ENCODE results near the gene MST1R.

Gene MST1R

GRCh38 chr3:49872801-49873281, 30.8 kb downstream of the MST1R start:
- DNase-seq = peak; percentile 45

GRCh38 chr3:49871531-49872153, 32.0 kb downstream of the MST1R start:
- no peak for DNase-seq

DNA sequence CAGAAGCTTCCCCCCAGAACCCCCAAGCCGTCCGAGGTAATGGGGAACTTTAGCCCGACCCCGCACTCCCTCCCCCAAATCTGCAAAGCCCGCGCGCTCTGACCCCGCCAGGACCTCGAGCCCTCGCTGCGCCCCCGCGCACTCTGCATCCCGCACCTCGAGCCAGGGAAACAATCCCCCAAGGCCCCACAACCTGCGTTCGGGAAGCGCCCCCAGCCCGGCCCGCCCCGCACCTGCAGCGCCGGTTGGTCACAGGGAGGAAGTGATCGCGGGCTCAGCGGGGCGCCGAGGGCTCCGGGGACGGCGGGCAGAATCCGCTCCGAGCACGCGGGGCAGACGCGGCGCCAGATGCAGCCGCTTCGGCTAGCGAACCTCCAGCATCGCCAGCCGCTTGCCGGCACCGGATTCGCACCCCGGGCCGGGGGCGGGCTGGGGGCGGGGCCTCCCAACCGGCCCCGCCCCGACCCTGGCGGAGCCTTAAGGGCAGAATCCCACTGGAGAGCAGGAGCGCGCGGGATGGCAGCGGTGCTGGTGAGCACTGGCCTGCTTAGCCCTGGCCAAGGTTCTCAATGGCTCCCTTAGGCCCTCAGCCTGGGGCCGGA, 34.0 kb downstream of the MST1R start, which contains the start of gene CAMKV:
Gene CAMKV (minus strand): TSS at position 382 of the 602 bp plus-strand sequence. CDS start 7,518 bp downstream, outside the sequence.
- DNase-seq = no peak

DNA sequence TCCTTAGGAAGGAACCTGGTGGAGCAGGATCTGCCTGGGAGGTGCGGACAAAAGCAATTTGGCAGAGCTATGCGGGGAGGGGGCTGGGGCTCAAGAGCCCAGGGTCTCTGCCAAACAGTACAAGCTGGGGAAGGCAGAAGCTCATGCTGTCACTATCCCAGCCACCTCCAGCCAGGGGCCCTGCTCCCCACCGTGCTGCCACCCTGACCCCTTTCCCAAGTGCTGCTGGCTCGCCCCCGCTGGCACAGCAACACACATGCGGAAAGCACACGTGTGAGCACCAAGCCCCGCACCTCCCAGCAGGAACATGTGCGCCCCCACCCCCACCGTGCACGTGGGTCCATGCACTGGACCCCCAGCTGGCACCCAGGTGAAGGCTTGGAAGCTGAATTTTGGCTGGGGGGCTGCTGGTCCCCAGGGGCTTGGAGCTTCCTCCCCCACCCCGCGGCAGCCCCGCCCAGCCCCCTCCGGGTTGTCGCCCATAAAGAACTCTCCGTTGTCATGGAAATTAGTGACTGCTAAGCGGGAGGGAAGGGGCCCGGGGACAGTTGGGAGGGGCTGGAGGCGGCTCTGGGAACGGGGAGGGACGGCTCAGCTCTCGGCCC, 34.7 kb downstream of the MST1R start:
- no peak for DNase-seq

DNA sequence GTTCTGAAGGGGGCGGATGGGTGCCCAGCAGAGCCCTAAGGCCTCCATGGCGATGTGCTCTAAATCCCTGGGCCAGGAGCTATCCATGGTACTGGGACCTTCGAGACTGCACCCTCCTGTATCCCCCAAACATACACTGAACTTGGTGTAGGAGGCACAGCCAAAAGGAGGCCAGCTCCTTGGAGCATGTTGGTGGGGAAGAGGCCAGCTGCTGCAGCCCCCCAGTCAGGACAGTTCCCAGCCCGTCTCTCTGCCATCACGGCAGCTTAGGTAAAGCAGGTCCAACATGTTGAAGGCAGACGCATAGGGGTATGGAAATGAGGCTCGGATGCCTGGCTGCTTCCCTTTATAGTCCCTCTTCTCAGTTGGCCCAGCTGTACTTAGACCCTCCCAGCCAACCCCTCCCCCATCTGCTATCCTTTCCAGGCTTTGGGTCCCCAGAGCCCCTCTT, 35.8 kb downstream of the MST1R start:
- DNase-seq = no peak

DNA sequence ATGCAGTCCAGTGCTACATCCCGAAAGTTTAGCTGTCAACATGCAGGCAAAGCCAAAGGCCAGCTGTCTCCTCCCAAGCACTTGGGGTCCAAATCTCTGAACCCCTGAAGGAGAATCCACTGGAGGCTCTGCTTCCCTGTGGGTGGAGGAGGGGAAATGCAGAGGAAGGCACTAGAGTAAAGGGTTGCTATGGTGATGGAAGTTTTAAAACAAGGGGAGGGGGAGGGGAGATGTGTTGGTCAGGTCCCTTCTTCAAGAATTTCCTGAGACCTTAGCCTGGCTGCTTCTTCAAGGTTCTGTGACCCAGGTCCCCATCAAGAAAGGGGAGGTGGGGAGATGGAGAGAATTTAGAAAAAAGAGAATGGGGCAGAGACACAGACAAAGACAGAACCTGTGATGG, 36.3 kb downstream of the MST1R start:
- no peak for DNase-seq

GRCh38 chr3:49865198-49865784, 38.4 kb downstream of the MST1R start:
- no peak for DNase-seq

- DNase-seq = no peak
Measured at GRCh38 chr3:49864505-49864904, 39.2 kb downstream of the MST1R start.

GRCh38 chr3:49859576-49860305, 43.9 kb downstream of the MST1R start:
- no peak for DNase-seq

GRCh38 chr3:49856181-49857005, 47.3 kb downstream of the MST1R start, which contains the start of gene TRAIP:
Gene TRAIP (minus strand): TSS chr3:49856564. CDS start chr3:49856453, 111 bp downstream.
- DNase-seq = peak; percentile 93

DNA sequence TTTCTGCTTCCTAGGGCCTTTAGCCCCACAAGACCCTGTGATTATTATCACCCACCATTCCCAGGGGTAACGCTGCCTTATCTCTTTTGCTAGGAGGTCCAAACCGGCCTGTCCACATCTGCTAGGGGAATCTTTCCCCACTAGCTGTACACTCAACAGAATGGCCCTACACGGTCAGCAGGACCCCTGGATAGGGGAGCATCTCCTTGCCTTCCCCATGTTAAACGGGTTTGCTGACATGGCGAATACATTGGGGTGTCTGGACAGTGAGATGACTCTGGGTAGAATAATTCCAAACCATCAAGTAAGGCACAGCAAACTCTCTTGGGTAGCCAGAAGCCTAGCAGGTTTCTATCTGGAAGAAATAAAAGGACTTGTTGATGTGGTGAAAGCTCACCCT, 48.0 kb downstream of the MST1R start:
- DNase-seq = no peak

DNA sequence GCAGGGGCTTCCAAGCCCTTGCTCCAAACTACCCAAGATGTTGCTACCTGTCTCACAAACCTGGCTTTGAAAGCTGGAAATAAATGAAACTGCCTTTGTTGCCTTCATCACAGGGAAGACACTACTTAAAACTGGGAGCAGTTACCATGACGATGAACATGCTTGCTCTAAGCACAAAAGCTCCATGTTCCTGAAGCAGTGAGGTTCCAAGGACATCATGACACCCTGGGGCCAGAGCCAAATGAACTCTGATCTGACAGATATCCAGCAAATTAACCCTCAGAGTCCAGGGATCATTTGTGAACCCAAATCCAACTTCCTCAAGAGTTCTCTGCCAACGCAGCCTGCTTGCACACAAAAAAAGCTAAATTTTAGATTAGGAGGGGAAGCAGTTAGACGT, 58.0 kb downstream of the MST1R start:
- no peak for DNase-seq

DNA sequence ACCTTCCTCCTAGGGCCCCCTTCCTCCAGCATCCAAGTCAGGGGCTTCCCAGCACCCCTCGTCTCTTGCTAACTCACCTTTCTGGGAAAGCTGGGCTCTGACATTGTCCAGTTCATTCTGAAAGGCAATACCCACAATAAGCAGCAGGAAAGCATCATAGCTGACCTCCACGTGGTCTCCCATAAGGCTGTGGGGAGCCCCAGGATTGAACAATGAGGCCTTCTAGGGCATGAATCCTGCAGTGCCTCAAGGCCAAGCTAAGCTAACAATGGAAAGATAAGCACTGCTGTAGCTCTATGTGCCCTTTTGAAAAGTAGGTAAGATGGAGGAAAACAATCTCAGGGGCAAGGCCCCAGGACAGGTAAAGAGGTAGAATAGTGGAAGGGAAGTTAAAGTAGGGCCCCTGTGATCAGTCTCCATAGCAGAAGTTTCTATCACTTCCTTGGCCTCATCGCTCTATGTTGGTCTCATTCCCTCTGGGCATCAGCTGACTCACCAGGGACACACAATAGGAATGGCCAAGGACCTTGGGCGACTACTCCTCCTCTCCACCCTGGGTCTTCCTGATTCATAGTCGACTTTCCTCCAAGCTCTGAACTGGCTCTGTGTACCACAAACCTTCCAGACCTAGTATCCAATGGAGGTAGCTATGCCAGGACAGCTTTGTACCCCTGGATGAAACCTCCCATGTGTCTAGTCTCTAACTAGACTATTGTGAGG, 59.0 kb downstream of the MST1R start:
- no peak for DNase-seq

- no peak for DNase-seq
Measured at GRCh38 chr3:49842843-49843517, 60.7 kb downstream of the MST1R start.

- no peak for DNase-seq
Measured at GRCh38 chr3:49841806-49842205, 61.9 kb downstream of the MST1R start.

GRCh38 chr3:49841126-49841696, 62.5 kb downstream of the MST1R start:
- DNase-seq = no peak

GRCh38 chr3:49840388-49840787, 63.3 kb downstream of the MST1R start:
- no peak for DNase-seq

DNA sequence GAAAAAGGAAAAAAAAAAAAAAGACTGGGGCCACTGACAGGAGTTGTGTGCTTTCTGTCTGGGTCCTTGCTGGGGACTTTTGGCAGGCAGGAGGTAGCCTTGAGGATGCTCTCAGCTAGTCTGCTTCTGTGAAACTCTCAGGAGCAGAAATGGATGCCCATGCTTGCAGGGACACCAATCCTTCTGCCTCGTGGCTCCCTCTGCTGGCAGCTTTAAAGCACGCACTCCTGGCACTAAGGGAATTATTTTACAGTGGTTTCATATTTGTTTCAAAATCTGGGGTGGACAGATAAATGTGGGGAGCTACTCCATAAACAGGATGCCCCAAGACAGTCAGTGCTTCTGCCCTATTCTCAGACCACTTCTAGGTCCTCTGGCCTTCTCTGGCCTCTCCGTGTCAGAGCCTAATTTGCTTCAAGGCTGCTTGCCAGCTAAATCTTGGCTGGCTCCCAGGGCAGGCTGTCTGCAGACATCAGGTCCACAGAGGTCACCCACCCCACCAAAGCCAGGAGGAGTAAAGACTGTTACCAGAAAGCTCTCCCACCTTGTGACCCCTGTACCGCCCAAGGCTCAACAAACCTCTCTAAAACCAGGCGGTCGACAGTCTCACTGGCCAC, 64.4 kb downstream of the MST1R start:
- peak; percentile 79 for DNase-seq
